Smooth muscle cell (in vitro differentiated cells): ENCODE measurements around the gene FRMD3. TPM values are rescaled to one million over a fixed set of nuclear protein-coding genes. Genes with fewer than 3 reads are reported as not detected.

Experiments
- DNase-seq: peaks from one replicate; lab custom pipeline; 2025; ENCODE audit not compliant: unreplicated experiment; lab: John Stamatoyannopoulos, UW
- H2AFZ ChIP-seq: fragments of 200-600 bp; sonication (generic); 2 replicates; pipeline ENCODE4 v1.6.0; 2016; ENCODE audit warnings: antibody characterized with exemption, low read depth, mild to moderate bottlenecking
- H3F3A ChIP-seq: fragments of 200-600 bp; sonication (generic); 2 replicates; pipeline ENCODE4 v1.6.0; 2017; ENCODE audit warnings: antibody characterized with exemption, low read depth
- H3K27ac ChIP-seq: fragments of 200-600 bp; sonication (generic); 2 replicates; pipeline ENCODE4 v1.5.1; 2016; ENCODE audit warnings: low read depth, mild to moderate bottlenecking
- H3K27me3 ChIP-seq: fragments of 200-600 bp; sonication (generic); 2 replicates; pipeline ENCODE4 v1.6.1; 2016; ENCODE audit warnings: low read depth, mild to moderate bottlenecking
- H3K36me3 ChIP-seq: fragments of 200-600 bp; sonication (generic); 2 replicates; pipeline ENCODE4 v1.5.1; 2016; ENCODE audit warnings: low read depth
- H3K4me1 ChIP-seq: fragments of 200-600 bp; sonication (generic); 2 replicates; pipeline ENCODE4 v1.5.1; 2016; ENCODE audit warnings: low read depth
- H3K4me2 ChIP-seq: fragments of 200-600 bp; sonication (generic); 2 replicates; pipeline ENCODE4 v1.6.0; 2016; ENCODE audit warnings: mild to moderate bottlenecking
- H3K4me3 ChIP-seq: fragments of 200-600 bp; sonication (generic); 2 replicates; pipeline ENCODE4 v1.5.1; 2016; ENCODE audit warnings: mild to moderate bottlenecking
- H3K79me2 ChIP-seq: fragments of 200-600 bp; sonication (generic); 2 replicates; pipeline ENCODE4 v1.6.0; 2016; ENCODE audit warnings: low read depth, mild to moderate bottlenecking
- H3K9ac ChIP-seq: fragments of 200-600 bp; sonication (generic); 2 replicates; pipeline ENCODE4 v1.6.0; 2016; ENCODE audit warnings: low read depth
- H3K9me3 ChIP-seq: fragments of 200-600 bp; sonication (generic); replicated peaks from 2 replicates; pipeline ENCODE4 v1.5.1; 2016; ENCODE audit warnings: low read depth
- H4K20me1 ChIP-seq: fragments of 200-600 bp; sonication (generic); 2 replicates; pipeline ENCODE4 v1.6.0; 2016; ENCODE audit warnings: low read depth
- CTCF ChIP-seq: fragments of 200-600 bp; sonication (generic); IDR thresholded peaks from 2 replicates; pipeline ENCODE4 v1.5.1; 2017; ENCODE audit warnings: borderline replicate concordance, mild to moderate bottlenecking, antibody characterized with exemption; ENCODE audit not compliant: insufficient read depth, poor library complexity, severe bottlenecking
- WGBS: methylation state at CpG from one replicate; pipeline ENCODE4 v1.1.7; 2016; ENCODE audit warnings: low lambda C conversion rate; 5-methylcytosine and 5-hydroxymethylcytosine counted together
- polyA plus RNA-seq: library from polyadenylated mRNA; unstranded; fragments of >200 nt; fragmentation: Nextera tagmentation; extraction: Ambion mirVana; gene quantifications from 2 replicates; pipeline ENCODE4 v1.2.1, GENCODE V29; 2016
- total RNA-seq: library from RNA; depleted of rRNA; stranded (reverse); fragments of >200 nt; gene quantifications from 2 replicates; pipeline ENCODE4 v1.2.3, GENCODE V29; 2014

FRMD3 gene
- total and polyA plus RNA-seq, 2 experiments from 2014 or later: 0.72 to 2.8 TPM

DNA sequence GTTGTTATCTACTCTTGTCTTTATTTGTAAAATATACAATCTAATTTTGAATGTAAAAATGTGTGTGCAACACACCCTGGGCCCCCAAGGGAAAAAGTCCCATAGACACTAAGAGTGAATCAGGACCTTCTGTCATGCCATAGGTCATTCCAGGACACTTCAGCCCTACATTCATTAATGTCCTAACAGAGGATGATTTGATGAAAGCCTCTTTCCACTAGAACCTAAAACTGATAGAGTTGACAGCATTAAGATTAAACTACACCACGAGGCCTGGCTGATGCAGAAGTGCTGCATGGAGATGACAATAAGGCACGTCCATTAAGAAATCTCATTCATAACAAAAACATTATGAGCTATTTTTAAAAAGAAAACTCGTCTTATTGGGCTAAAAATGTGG lies 46.2 kb downstream of the FRMD3 start:
- Histone ChIP-seq H3K9ac (no peak overlapping the region), H3K36me3 (no peaks in the 10 kb centered on the region), H3K9me3 (no peaks in the 10 kb centered on the region), H4K20me1 (no peaks in the 10 kb centered on the region), H3K4me1 (no peaks in the 10 kb centered on the region), H3F3A (no peaks in the 10 kb centered on the region), H3K4me2 (no peak overlapping the region), H3K27me3 (no peaks in the 10 kb centered on the region), H3K27ac (no peak overlapping the region), H3K4me3 (no peak overlapping the region), H2AFZ (no peak overlapping the region), H3K79me2 (no peaks in the 10 kb centered on the region)
- DNase-seq: no peak
- 82% methylated on average over 3 of the region's 3 CpGs for WGBS
- TF ChIP-seq CTCF: no peak

DNA sequence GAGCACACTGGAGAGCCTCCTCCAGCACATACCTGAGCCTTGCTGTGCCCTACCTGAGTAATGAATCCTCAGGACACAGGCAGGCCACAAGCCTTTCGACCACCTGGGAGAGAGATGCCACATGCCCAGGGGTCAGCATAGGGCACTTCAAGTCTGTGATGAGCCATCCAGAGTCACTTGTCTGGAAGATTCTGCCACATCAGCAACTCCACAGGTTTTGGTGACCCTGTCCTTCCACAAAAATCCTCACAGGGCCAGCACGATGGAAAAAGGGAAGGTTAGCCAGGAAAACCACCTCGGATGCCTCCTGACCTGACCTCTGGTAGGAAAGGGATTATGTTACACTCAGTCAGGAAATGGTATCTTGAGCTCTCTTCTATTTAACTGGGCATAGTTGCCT lies 46.8 kb downstream of the FRMD3 start:
- Histone ChIP-seq H3K9me3 (no peaks in the 10 kb centered on the region), H3K4me2 (no peak overlapping the region), H3K4me3 (no peak overlapping the region), H3K79me2 (no peaks in the 10 kb centered on the region), H2AFZ (no peak overlapping the region), H3K27me3 (no peaks in the 10 kb centered on the region), H3K27ac (no peak overlapping the region), H3F3A (no peaks in the 10 kb centered on the region), H3K9ac (no peak overlapping the region), H3K36me3 (no peaks in the 10 kb centered on the region), H4K20me1 (no peaks in the 10 kb centered on the region), H3K4me1 (no peaks in the 10 kb centered on the region)
- 94% methylated on average over 3 of the region's 3 CpGs for WGBS
- TF ChIP-seq CTCF: no peak
- no peak for DNase-seq

DNA sequence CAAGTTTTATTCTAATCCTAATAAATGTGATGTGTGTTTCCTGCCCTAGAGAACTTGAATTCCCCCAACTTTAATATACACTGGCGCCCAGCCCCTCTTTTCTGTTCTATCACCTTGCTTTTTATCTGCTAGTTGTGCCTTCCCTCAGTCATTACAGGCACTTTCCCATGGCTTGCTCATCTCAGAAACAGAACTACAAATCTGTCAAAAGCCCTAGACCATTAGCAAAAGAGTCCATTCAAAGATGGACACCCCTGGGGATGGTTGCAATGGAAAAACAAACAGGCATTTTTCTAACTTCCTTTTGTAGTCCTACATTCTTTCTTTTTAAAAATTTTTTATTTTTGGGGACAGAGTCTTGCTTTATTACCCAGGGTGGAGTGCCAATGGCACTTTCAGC lies 48.2 kb downstream of the FRMD3 start:
- Histone ChIP-seq H3K79me2 (no peaks in the 10 kb centered on the region), H3K9ac (no peak overlapping the region), H3K4me2 (no peak overlapping the region), H2AFZ (no peak overlapping the region), H3K27ac (no peak overlapping the region), H3K9me3 (no peaks in the 10 kb centered on the region), H3F3A (no peaks in the 10 kb centered on the region), H3K4me3 (no peak overlapping the region), H4K20me1 (no peaks in the 10 kb centered on the region), H3K4me1 (no peaks in the 10 kb centered on the region), H3K27me3 (no peaks in the 10 kb centered on the region), H3K36me3 (no peaks in the 10 kb centered on the region)
- TF ChIP-seq CTCF: no peak
- DNase-seq: no peak
- WGBS: 80% methylated on average over 1 of the region's 1 CpG

- H3K27ac ChIP-seq: no peak overlapping the region
- no peaks in the 10 kb centered on the region for H3K4me1 ChIP-seq
- H3K4me3 ChIP-seq: no peak overlapping the region
- no peaks in the 10 kb centered on the region for H3F3A ChIP-seq
- no peaks in the 10 kb centered on the region for H3K9me3 ChIP-seq
- WGBS: 87% methylated on average over 6 of the region's 6 CpGs
- no peaks in the 10 kb centered on the region for H3K27me3 ChIP-seq
- no peaks in the 10 kb centered on the region for H3K36me3 ChIP-seq
- H3K9ac ChIP-seq: no peak overlapping the region
- no peaks in the 10 kb centered on the region for H4K20me1 ChIP-seq
- DNase-seq: no peak
- H3K4me2 ChIP-seq: no peak overlapping the region
- no peaks in the 10 kb centered on the region for H3K79me2 ChIP-seq
- no peak for TF ChIP-seq CTCF
- H2AFZ ChIP-seq: no peak overlapping the region
Observed at GRCh38 chr9:83484990-83485389, 53.2 kb downstream of the FRMD3 start.
